Liver (tissue), 3 donors: ENCODE results near the gene SNRPB2.

Experiments used
- CTCF ChIP-seq: fragments of 150-350 bp; IDR thresholded peaks from 2 replicates; pipeline ENCODE4 v1.5.1; 2017; ENCODE audit warnings: improper control_type of control experiment, low read depth, low read length; ENCODE audit not compliant: missing input control
- FOXA1 ChIP-seq: IDR thresholded peaks from 2 replicates; pipeline ENCODE4 v1.6.1; 2016; ENCODE audit warnings: antibody characterized with exemption
- GABPA ChIP-seq, 2 donors: IDR thresholded peaks in 1 of 2; conservative IDR thresholded peaks in 1 of 2; 2 replicates each; pipeline ENCODE4 v1.6.1; 2016; ENCODE audit warnings: antibody characterized with exemption in 2 of 2, mild to moderate bottlenecking in 1 of 2, moderate library complexity in 1 of 2
- TF ChIP-seq, protein P1 (sequence below): IDR thresholded peaks from 2 replicates; pipeline ENCODE4 v1.6.1; 2016; ENCODE audit warnings: antibody characterized with exemption, mild to moderate bottlenecking
- donor health status: healthy.
- donor health status: healthy.

- TF ChIP-seq GABPA (IDR thresholded peaks at IDR 0.05 in 1 of 2, conservative IDR thresholded peaks at IDR 0.05 in 1 of 2) (no peak), CTCF (no peak), FOXA1 (no peak)
- TF ChIP-seq, protein P1, sequence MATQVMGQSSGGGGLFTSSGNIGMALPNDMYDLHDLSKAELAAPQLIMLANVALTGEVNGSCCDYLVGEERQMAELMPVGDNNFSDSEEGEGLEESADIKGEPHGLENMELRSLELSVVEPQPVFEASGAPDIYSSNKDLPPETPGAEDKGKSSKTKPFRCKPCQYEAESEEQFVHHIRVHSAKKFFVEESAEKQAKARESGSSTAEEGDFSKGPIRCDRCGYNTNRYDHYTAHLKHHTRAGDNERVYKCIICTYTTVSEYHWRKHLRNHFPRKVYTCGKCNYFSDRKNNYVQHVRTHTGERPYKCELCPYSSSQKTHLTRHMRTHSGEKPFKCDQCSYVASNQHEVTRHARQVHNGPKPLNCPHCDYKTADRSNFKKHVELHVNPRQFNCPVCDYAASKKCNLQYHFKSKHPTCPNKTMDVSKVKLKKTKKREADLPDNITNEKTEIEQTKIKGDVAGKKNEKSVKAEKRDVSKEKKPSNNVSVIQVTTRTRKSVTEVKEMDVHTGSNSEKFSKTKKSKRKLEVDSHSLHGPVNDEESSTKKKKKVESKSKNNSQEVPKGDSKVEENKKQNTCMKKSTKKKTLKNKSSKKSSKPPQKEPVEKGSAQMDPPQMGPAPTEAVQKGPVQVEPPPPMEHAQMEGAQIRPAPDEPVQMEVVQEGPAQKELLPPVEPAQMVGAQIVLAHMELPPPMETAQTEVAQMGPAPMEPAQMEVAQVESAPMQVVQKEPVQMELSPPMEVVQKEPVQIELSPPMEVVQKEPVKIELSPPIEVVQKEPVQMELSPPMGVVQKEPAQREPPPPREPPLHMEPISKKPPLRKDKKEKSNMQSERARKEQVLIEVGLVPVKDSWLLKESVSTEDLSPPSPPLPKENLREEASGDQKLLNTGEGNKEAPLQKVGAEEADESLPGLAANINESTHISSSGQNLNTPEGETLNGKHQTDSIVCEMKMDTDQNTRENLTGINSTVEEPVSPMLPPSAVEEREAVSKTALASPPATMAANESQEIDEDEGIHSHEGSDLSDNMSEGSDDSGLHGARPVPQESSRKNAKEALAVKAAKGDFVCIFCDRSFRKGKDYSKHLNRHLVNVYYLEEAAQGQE = no peak
These were observed 48.3 kb downstream of the SNRPB2 start for GRCh38 chr20:16778159-16778558.
